Fibroblast of peridontal ligament (primary cell): ENCODE data around the gene ZBTB9.
A peak's percentile ranks its signal among the peaks of the same experiment; 100 is the strongest.

ENCODE experiments used
- DNase-seq: peaks from one replicate; pipeline ENCODE4 v3.0.0-alpha.2; 2010; ENCODE audit errors: extremely low read depth

The ZBTB9 gene, protein sequence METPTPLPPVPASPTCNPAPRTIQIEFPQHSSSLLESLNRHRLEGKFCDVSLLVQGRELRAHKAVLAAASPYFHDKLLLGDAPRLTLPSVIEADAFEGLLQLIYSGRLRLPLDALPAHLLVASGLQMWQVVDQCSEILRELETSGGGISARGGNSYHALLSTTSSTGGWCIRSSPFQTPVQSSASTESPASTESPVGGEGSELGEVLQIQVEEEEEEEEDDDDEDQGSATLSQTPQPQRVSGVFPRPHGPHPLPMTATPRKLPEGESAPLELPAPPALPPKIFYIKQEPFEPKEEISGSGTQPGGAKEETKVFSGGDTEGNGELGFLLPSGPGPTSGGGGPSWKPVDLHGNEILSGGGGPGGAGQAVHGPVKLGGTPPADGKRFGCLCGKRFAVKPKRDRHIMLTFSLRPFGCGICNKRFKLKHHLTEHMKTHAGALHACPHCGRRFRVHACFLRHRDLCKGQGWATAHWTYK

DNA sequence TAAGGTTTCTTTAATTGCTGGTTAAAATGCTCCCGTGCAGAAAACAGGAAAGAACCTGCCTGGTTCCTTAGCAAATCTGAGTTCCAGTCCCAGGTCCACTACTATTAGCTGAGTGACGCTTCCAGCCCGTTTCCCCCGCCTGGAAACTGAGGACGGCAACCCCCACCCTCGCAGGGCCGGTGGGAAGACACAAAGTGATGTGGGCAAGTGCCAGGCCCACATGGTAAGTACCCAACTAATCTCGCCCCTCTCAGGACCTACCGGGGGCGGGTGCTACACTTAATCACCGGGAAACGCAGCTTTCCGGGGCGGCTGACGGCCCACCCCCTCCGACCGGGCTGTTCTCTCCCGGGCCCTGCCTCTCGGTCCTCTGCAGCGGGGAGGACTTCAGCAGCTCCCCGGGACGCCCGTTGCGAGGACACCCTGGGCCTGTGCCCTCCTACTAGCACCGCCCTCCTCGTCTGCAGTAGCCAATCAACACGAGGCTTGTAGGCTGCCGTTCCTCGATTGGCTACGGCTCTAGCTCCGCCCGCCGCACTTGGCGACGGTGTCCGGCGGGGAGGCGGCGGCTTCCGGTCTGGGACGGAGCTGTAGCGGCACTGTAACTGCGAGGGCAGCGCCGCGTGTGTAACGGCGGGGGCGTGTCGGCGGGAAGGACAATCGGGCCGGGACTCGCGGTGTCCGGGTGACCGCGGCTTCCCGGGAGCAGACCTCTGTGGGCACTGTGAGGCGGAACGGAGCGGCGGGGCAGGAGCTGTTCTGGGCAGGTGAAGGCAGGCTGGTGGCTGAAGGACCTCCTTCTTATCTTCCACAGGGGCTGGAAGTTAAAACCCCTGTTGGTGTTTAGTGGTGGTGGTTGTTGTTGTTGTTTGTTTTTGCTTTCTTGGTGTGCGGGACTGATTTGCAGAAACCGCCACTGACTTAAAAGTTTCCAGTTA, at the start of gene ZBTB9:
ZBTB9 (plus strand) TSS at position 568 of the 938 bp plus-strand sequence. CDS start 525 bp downstream, outside the sequence.
- DNase-seq: peak; percentile 94

DNA sequence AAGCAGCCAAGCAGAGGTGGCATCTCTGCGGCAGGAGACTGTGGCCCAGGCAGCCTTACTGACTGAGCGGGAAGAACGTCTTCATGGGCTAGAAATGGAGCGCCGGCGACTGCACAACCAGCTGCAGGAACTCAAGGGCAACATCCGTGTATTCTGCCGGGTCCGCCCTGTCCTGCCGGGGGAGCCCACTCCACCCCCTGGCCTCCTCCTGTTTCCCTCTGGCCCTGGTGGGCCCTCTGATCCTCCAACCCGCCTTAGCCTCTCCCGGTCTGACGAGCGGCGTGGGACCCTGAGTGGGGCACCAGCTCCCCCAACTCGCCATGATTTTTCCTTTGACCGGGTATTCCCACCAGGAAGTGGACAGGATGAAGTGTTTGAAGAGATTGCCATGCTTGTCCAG, 49.5 kb upstream of the ZBTB9 start:
- DNase-seq: no peak

DNA sequence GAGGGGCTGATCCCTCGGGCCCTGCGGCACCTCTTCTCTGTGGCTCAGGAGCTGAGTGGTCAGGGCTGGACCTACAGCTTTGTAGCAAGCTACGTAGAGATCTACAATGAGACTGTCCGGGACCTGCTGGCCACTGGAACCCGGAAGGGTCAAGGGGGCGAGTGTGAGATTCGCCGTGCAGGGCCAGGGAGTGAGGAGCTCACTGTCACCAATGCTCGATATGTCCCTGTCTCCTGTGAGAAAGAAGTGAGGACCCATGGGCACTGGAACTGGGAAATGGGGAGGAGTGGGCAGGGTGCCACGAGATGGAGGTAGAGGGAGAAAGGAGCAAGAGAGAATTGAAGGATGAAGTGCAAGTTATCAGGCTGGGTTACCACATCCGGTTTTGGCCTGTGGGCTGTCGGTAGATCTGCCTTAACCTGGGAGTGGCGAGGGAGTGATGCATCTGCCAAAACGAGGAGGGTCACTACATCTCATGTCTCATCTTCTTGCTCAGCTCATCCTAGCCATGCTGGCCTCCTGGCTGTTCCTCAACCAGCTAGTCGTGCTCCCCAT, 48.9 kb upstream of the ZBTB9 start:
- DNase-seq: no peak

DNA sequence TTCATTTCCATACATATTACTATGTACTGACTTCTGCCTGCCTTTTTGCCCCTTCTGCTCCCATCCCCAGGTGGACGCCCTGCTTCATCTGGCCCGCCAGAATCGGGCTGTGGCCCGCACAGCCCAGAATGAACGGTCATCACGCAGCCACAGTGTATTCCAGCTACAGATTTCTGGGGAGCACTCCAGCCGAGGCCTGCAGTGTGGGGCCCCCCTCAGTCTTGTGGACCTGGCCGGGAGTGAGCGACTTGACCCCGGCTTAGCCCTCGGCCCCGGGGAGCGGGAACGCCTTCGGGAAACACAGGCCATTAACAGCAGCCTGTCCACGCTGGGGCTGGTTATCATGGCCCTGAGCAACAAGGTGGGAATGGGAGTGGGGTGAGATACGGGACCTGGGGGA, 48.2 kb upstream of the ZBTB9 start:
- DNase-seq: no peak

DNA sequence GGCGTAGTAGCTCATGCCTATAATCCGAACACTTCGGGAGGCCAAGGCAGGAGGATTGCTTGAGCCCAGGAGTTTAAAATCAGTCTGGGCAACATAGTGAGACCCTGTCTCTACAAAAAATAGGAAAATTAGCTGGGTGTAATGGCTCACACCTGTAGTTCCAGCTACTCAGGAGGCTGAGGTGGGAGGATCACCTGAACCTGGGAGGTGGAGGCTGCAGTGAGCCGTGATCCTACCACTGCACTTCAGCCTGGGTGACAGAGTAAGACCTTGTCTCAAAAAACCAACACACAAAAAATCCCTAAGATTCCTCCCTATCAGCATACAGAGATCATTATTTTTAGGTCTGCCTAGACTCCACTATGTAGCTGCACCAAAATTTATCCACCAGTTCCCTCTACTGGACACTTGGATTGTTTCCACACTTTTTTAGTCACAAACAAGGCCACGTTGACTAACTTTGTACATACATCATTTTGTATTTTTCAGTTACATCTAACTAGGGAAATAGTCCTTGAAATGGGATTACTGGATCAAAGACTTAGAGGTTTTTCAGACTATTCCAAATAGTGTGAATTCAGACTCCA, 47.2 kb upstream of the ZBTB9 start:
- peak; percentile 86 for DNase-seq

DNA sequence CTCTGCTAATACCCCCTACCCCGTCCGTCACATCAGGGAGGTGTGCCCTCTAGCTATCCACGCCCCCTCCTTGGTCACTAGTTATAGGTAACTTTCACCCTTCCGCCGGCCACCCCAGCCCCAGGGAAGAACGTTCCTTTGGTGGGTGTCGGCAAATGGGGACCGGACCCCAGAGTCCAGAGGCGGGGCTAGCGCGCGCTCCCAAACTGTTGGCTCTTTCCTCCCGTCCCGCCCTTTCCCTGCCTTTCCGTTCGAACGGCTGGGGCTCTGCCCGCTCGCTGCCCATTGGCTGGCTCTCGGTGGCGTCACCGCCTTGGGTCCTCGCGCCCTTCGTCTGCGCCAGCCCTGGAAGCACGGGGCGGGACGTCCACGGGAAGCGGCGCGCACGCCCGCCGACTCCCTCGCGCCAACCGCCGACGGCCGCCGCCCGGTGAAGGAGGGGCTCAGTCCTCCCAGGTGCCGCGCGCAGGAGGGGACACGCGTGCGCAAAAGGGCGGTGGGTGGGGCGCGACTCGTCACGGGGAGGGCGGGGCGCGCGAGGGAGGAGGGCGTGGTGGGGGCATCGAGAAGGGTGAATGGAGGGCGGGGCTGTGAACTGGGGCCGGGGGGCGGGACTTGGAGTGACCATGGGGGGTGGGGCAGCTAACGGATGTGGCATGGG, 44.2 kb upstream of the ZBTB9 start:
- DNase-seq: peak; percentile 95

DNA sequence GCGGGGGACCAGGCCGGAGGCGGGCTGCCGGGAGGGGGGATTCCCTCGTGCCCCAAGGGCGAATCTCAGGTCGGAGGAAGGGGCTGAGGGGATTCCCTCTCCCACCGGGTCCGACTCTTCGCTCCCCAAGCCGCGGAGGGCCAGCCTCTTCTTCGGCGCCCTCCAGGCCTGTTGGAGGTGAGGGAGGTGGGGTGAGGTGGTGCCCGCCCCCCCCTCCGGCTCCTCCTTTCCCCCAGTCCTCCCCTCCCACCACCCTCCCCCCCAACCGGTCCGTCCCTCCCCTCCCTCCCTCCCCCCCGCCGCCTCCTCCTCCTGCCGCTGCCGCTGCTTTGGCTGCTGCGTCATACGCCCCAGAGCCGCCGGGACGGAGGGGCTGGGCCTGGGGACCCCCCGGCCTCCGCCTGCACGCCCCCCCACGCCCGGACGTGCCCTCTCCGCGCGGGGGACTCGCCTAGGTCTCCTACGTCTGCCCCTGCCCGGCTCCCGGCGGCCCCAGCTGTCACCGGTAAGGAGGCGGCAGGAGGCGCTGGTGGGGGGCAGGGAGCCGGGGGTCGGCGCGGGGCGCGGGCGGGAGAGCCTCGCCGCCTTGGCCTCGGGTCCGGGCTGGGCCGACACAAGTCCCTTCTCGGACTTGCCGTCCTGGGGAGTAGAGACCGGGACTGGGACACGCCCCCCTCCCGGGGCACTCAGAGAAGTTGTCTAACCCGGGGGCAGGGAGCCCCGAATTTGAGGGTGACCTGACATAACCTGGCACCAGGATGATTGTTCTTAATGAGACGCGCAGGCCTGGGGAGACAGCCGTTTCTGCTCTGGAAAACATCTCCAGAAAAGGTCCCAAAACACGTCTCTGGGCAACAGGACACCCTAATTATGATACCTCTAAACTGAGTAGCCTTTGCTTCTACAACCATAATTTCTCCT, 43.4 kb upstream of the ZBTB9 start, which contains the start of gene PHF1:
PHF1 (plus strand) TSS at position 304 of the 921 bp plus-strand sequence. CDS start 1,250 bp downstream, outside the sequence.
- DNase-seq: peak; percentile 76

DNA sequence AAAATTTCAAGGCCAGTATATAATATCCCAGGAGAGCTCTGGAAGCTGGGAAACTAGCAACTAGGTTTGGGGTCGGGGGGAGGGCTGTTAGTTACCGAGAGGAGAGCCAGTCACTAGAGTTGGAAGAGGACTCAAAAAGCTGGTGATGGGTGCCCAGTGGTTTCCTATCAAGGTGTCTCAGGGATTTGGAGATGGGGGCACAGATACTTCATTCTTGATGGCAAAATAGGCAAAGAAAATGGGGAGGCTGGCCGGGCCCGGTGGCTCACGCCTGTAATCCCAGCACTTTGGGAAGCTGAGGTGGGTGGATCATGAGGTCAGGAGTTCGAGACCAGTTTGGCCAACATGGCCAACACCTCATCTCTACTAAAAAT, 42.8 kb upstream of the ZBTB9 start:
- DNase-seq: no peak

DNA sequence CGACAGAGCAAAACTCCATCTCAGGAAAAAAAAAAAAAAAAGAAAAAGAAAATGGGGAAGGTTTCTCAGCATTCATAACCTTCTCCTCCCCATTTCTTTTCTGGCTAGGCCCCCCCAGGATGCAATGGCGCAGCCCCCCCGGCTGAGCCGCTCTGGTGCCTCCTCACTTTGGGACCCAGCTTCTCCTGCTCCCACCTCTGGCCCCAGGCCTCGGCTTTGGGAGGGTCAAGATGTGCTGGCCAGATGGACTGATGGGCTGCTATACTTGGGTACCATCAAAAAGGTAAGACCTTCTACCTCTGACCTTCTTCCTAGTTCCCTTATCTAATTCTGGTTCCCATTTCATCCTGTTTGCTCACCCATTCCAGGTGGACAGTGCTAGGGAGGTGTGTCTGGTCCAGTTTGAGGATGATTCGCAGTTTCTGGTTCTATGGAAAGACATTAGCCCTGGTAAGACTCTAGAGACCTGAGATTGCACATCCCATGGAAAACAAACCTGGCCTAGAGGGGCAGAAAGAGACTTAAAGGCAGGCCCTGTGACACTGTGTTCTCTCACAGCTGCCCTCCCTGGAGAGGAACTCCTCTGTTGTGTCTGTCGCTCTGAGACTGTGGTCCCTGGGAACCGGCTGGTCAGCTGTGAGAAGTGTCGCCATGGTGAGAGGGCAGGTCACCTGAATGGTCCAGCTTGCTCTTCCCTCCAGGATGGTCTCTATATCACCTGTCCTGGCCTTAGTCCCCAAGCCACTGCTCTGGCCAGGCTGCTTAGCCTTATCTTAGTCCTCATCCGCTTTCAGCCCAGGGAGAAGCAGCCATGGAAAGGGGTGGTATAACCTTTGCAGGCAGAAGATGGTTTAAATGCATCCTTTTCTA, 42.0 kb upstream of the ZBTB9 start:
- DNase-seq: no peak

DNA sequence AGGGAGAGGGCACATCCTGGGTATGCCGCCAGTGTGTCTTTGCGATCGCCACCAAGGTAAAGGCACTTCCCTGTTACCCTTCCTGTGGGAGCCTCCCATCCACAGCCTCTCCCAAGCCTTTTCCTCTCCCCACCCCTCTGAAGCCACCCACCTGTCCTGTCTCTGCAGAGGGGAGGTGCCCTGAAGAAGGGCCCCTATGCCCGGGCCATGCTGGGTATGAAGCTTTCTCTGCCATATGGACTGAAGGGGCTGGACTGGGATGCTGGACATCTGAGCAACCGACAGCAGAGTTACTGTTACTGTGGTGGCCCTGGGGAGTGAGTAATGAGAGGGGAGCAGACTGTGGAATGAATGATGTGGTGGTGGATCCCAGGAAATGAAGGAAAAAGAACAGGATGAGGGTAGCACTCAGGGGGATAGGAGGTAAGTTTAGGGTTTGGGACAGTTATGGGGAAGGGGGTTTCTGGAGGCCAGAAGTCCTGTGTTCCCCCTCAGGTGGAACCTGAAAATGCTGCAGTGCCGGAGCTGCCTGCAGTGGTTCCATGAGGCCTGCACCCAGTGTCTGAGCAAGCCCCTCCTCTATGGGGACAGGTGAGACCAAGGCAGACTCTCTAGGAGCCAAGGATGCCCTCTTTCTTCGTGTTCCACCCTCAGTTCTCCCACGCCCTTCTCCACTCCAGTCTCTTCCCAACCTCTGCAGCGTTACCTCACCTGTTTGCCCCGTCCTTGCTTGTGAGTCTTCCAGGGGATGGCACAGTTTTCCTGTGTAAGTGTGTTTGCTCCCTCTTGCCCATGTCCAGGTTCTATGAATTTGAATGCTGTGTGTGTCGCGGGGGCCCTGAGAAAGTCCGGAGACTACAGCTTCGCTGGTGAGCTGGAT, 40.9 kb upstream of the ZBTB9 start:
- no peak for DNase-seq

DNA sequence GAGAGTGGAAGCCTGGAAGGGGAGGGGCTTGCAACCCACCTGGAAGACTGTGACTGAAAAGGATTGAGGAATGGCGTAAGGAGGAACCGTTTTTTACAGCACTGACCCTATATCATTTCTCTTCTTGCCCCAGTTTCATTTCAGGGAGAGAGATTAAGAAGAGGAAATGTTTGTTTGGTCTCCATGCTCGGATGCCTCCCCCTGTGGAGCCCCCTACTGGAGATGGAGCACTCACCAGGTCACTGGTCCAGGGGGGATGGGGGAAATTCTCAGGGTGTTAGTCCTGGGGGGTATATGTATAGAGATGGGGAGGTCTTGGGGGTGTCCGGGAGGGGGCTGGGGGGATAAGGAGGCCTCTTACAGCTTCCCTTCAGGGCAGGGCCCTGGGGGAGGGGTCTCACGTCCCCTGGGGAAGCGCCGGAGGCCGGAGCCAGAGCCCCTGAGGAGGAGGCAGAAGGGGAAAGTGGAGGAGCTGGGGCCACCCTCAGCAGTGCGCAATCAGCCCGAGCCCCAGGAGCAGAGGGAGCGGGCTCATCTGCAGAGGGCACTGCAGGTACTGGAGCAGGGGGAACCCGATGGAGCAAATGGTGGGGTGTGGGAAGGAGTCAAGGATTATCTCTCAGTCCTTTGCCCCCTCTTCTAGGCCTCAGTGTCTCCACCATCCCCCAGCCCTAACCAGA, 39.6 kb upstream of the ZBTB9 start:
- DNase-seq: no peak

DNA sequence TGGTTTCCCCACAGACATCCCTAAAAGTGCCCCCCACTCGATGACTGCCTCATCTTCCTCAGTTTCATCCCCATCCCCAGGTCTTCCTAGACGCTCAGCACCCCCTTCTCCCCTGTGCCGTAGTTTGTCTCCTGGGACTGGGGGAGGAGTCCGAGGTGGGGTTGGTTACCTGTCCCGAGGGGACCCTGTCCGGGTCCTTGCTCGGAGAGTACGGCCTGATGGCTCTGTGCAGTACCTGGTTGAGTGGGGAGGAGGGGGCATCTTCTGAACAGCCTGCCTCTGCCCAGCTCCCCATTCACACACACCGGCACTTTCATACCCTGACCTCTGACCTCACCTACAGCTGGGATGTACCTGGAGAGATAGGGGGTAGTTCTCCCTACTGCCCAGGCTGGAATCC, 38.5 kb upstream of the ZBTB9 start:
- DNase-seq: no peak

DNA sequence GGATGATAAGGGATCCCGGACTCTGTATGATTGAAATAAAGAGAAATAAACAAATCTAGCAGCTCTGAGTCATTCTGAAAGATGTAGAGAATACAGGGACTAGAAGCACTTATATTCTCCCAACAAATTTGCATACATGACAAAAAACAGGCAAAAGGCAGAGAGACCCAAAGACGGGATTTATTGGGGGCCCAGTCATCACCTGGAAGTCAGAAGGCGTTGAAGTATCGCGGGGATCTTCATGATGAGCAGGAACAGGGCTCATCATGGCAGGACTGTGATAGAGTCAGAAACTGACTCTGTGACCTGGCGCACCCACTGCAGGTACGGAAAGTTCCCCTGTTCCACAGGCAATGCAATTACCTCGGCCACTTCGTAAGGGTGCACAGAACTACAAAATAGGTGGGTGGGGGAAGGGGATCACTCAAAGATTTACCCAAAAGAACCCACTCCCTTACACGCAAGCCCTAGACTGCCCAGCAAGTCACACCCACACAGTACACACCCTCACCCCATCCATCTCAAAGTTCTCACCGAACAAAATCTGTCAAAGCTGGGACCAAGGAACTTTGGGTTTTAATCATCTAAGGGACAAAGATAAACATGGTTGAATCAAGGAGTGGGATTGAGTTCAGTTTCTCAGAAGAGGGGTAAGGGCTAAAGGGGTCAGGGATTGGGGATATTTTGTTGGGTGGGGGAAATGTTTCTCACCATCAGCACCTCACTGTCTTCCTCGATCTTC, 37.8 kb upstream of the ZBTB9 start:
- no peak for DNase-seq

DNA sequence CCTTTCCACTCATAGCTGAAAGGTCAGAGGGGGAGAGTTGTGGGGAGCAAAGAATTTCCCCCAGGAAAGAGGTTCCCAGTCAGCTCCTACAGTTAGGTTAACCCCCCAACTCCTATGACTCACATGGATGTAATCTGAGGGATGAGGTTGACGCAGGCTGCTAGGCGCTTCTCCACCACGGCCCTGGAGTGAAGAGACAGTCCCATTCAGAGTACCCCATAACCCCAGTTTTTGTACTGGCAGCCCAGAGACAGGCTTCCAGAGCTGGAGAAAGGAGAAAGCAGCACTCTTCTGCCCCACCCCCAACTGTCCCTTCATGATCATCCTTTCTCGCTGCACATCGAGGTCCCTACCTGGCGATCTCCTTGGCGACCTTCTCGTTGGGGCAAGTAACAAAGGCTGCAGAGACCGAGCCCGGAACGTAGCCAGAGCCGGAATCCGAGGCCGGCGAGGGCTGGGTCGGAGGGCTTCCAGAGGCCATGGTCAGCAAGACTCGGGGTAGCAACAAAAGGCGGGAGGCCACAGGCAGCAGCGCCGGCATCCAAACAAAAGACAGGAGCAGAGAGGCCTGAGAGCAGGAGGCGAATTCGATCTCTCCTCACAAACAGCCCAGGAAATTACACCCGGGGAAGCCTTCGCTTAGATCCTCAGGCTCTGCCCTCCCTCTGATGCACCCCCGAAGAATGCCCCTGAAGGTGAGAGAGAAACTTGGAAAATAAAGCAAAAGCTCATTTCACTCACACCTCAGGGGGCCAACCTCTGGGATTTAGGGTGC, 37.1 kb upstream of the ZBTB9 start:
- peak; percentile 79 for DNase-seq

DNA sequence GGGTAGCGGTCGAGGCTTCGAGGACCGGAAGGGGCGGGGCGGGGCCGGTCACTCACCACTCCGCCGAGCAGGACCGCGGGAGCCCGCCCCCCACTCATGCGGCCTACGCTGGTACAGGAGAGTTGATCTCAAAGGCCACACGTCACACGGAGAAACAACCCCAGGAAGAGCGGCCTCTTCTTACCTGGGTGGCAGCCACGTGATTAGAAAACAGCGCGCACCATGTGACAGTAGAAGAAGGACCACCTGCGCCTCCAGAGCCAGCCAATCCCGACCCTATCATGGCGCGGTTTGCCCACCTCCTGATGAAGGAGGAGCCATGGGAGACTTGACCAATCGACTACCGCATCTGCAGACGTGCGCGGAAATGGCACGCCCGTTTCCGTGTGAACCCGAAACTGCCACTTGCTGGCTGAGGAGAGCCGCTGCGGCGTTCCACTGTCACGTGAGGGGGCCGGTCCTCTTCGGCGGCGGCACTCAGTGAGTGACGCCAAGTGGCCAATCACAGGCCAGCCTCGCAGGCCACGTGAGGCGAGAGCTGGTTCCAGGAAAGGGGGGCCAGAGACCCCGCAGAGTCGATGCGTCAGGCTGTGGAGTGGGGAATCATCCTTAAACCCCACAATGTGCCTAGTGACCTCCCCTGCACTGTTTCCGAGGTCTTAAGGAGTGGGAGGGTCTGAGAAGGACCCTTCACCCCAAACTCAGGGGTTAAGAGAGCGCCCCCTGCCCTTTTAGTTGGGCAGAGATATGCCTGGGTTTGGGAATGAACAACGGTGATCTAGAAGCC, 36.3 kb upstream of the ZBTB9 start, which contains the start of gene CUTA:
CUTA (minus strand) TSS at position 205 of the 787 bp plus-strand sequence; CDS start at position 98, 107 bp downstream.
- DNase-seq: peak; percentile 99
